ENCODE results near the gene EXOC4.
"Not testable (repeated sequence)": the region's sequence is repeated elsewhere in the genome, so short reads cannot be mapped to it uniquely, and the experiment has no call there.

Gene EXOC4

DNA sequence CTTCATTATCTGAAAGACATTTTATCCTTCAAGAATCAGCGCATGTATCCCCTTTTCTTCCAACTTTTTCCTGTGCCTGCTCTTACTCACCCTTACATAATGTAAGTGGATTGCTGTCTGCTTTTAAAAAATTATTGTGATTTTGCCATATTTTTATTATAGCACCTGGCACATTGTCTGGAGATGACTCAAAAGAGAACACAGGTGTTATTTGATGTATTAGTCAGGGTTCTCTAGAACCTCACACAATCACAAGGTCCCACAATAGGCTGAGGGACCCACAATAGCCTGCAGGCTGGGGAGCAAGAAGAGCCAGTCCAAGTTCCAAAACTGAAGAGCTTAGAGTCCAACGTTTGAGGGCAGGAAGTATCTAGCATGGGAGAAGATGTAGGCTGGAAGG lies 390.0 kb downstream of the EXOC4 start:
- no peak for DNase-seq

DNA sequence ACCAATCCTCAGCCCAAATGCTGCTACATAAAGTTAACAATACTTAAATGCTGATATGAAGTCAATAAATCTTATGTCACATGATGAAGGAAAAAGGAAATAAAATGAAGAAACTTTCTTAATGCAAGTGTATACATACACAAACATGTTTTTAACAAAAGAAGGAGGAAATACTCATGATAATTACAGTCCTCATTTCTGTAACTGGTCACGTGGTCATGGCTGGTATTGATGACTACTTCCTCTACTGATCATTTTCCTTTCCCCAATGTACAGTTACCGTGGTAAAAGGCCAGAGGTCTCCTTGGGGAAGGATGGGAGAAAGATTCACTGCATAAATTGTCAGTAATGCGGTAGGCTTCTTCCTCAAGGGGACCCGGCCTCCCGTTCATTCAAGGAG lies 390.8 kb downstream of the EXOC4 start:
- DNase-seq: not testable (repeated sequence)

GRCh38 chr7:133645884-133646391 lies 393.1 kb downstream of the EXOC4 start:
- no peak for DNase-seq

DNA sequence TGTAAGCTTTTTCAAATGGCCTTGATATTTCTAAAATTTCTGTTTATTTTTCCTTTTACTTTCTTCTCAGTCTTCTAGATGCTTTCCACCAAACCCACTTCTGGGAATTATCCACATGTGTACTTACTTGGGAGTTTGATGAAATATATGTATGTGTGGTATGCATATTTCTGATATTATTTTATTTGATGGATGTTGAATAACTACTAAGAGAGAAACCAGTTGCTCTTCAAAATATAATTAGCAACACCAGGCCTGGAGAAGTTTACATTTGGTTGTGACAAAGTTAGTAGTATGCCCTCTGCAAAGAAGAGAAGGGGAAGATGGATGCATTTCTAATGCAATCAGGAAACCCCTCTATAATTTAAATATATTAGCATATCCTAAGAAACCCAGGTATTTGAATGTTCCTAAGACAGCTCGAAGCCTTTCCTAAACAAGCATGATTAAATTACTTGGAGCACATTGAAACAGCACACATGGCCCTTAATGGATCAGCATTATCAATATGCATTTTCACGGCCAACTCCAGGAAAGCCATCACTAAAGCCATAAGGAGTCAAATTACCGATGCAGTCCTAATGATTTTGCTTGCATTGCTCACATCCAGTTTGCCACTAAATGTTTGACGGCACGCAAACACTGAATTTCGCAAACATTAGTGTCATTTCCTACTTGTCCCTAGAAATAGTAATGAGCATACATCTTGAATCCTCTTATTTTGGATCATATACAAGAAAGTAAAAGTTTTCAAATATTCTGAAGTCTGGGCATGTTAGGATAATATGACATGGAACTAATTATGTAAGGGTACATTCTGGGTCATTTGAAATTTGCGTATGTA lies 393.8 kb downstream of the EXOC4 start:
- no peak for DNase-seq

DNA sequence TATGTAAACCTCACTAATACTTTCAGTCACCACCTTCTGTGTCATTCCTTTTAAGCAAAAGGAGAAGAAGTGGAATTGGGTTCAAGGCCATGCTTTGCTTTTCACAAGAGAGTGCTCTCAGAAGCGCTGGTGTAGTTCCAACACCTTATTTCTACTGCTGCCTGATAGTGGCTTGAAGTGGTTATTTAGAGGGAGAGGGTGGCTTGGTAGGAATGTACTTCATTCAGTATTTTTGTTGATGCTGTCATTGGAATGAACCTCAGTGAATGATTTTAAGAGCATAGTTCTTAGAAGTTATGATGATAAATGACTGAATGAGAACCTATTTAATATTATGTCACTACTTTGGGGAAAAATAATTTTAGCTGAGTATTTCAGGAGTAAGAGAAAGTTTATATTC lies 396.7 kb downstream of the EXOC4 start:
- DNase-seq: no peak

GRCh38 chr7:133650069-133650468 lies 397.2 kb downstream of the EXOC4 start:
- DNase-seq: no peak

- DNase-seq: no peak
These were observed 397.8 kb downstream of the EXOC4 start for GRCh38 chr7:133650487-133651300.

- no peak for DNase-seq
These were observed 399.7 kb downstream of the EXOC4 start for GRCh38 chr7:133652547-133652946.

GRCh38 chr7:133654547-133654946 lies 401.7 kb downstream of the EXOC4 start:
- DNase-seq: no peak

- no peak for DNase-seq
These were observed 409.4 kb downstream of the EXOC4 start for GRCh38 chr7:133662276-133662675.

DNA sequence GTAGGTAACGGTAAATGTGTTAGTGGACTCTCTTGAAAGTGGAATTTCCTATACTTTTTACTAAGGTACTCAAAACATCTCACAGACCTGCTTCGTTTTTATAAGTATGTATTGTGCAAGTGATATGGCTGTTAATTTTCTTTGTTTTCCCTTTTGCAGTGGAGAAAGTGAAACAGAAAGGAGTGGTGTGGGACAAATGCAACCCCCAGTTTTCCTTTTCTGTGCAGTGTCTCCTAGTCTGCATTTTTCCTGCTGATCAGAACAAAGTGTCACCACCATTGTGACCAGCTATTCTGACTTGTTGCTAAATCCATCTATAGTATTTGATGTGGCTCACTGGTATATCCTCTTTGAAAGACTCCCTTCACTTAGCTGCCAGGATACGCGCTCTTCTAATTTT lies 410.0 kb downstream of the EXOC4 start:
- DNase-seq: no peak

GRCh38 chr7:133664528-133664927 lies 411.6 kb downstream of the EXOC4 start:
- DNase-seq: no peak

- DNase-seq: no peak
These were observed 415.6 kb downstream of the EXOC4 start for GRCh38 chr7:133668296-133669060.

DNA sequence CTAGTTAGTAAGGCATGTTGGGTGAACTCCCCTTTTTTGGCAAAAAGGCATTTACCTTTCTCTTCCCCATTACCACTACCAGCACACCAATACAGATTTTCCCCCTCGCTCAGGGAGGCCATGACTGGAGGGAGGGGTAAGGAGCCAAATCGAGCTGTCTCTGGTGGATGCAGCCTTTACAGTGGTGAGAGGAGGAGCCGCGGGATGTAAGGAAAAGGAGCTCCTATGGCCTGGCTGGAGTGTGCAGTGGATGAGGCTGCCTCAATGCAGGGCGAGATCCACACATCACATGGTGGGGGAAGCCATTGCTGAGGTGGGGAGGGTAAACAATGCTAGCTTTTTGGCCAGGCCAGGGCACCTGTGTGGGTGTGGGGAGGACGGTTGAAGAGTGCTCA lies 416.2 kb downstream of the EXOC4 start:
- no peak for DNase-seq

- no peak for DNase-seq
These were observed 417.4 kb downstream of the EXOC4 start for GRCh38 chr7:133670250-133670649.

DNA sequence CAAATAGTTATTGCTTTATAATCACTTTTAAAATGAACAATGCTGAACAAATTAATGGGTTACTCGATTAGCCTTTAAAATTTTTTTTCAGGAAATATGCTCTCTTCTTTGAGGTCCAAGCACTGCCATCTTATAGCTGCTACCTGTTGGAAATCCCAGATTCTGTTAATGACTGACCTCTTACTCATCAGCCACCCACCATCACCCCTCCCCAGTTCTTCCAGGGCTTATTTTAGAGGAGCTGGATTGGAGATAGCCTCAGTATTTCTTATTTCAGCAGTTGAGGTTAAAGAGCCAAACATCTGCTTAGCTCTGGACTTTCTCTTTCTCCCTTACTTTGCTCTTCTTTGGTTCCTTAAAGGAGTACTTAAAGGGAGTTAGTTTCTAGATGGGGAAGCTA lies 420.0 kb downstream of the EXOC4 start:
- no peak for DNase-seq

- DNase-seq: no peak
These were observed 421.3 kb downstream of the EXOC4 start for GRCh38 chr7:133674079-133674763.

- no peak for DNase-seq
These were observed 422.8 kb downstream of the EXOC4 start for GRCh38 chr7:133675510-133676218.

DNA sequence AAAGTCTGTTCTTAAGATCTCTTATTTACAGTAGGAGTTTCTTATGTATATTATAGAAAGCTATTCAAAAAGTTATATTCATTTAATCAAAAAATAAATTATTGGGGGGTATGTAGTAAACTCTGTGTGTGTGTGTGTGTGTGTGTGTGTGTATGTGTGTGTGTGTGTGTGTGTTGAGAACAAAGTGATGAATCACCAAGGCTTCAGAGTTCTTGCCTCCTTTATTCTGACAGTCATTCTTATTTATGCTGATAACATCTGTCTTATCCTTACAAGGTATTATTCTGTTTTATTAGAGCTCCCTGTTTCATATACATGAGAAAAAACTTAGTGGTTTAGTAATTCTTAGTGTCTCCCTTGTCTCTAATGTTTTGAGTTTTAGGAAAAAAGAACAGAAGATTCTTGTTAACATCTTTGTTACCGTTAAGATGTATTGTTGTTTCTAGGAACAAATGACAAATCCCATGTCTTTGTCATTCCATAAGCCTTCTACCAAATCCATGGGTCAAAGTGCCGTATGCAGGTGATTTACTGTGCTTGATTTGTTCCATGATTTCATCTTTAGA lies 424.0 kb downstream of the EXOC4 start:
- DNase-seq: no peak

DNA sequence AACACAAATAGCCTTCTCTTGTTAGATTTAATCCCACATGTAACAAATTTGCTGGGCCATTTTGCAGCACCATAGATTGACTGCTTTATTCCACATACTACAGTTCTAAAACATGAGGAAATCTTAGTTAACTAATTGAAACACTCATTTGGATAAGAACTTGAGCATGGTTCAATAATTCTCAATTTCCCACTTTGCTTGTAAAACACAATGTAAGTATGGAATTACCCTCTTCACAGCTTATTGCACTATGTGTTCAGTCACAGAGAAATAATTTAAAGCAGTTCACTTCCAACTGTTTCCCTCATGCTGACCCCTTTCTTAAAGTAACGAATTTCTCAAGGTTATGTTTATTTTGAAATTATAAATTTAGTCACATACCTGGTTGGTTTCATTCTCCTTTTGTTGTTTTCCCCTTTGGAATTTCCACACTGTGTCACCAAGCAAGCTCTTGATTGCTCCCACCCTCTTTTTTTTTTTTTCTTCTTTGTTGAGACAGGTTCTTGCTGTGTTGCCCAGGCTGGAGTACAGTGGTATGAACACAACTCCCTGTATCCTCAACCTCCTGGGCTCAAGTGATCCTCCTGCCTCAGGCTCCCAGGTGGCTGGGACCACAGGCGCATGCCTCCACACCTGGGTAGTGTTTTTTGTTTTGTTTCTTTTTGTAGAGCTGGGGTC lies 425.4 kb downstream of the EXOC4 start:
- no peak for DNase-seq

DNA sequence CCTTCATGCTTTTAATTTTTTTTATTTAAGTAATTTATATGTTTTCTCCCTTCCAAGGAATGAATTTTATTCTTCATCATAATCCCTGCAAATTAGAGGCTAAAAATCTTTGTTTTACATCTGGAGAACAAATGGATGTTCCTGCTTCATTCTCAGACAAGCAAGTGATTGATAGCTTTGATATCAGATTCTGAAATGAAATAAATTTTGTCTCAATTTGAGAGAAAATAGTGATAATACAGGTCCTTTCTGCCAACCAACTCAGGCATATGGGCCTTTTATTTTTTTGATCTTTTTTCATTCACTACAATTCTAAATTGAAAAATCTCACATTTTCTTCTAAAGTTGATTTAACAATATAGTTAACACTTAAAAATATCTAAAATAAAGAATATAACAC lies 427.1 kb downstream of the EXOC4 start:
- no peak for DNase-seq
